Ishikawa (cell line): ENCODE results near the gene ABHD4.

ENCODE experiments used
- EP300 ChIP-seq: IDR thresholded peaks from 2 replicates; pipeline ENCODE4 v1.6.1; 2012; ENCODE audit warnings: borderline replicate concordance
- NFIC ChIP-seq: IDR thresholded peaks from 2 replicates; pipeline ENCODE4 v1.6.1; 2012
- REST ChIP-seq: IDR thresholded peaks from 2 replicates; pipeline ENCODE4 v1.6.1; 2012; ENCODE audit warnings: low read depth, mild to moderate bottlenecking
- TAF1 ChIP-seq: IDR thresholded peaks from 2 replicates; pipeline ENCODE4 v1.6.1; 2012; ENCODE audit warnings: low read depth, mild to moderate bottlenecking
- YY1 ChIP-seq: IDR thresholded peaks from 2 replicates; pipeline ENCODE4 v1.6.1; 2012; ENCODE audit warnings: low read depth
- ZBTB7A ChIP-seq: IDR thresholded peaks from 2 replicates; pipeline ENCODE4 v1.6.1; 2012; ENCODE audit warnings: low read depth

DNA sequence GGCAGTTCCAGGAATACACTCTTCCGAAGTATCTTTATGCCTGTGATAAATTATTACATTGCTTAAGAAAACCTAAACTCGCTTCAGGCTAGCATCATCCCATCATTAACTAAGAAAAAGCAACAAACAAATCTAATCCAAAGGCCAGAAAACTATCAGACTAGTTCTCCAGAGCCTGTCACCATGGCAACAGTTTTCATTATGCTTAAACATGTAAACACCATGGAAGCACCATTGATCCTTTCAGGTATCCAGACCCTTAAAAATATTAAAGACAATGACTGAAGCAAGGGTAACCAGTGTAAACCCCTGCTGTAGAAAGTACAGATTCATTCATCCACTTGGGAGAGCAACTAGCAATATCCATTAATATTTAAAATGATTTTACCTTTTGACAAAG is 18.9 kb upstream of the ABHD4 start:
- TF ChIP-seq REST = no peak
- TF ChIP-seq YY1 = no peak
- TF ChIP-seq TAF1 = no peak
- TF ChIP-seq ZBTB7A = no peak
- TF ChIP-seq NFIC = no peak
- no peak for TF ChIP-seq EP300
